ENCODE results near the gene HMOX1.

The HMOX1 gene

DNA sequence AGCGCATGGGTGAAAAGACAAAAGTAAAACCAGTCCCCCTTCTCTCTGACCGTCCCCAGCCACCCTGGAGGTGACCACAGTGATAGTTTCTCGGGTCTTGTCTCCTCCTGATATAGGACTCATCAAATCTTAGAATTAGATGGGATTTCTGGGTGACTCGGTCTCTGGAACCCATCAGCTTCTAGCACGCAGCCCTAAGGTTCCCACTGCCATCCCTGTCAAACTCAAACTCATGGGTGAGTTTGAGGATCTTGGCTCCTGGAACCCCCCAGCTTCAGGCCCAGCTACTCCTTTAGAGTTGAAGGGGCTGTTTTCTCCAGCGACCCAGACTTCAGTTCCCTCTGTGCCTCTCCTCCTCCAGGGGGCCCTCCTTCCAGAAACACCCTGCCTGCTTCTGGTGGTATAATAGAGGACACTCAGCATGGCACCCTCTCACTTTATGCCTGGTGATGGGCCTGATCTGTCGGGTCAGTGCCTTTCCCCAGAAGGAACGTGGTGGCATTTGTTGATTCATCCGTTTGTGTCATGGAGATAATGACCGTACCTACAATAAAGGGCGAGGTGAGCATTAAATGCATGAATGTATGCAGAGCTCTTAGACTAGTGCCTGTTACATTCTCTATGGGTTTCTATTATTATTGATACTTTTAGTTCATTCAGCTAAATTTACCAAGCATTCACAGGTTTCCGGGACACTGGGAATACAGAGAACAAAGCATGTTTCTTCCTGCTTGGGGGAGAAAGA, 50.8 kb downstream of the HMOX1 start:
- H3K4me3 ChIP-seq (ENCODE audit: low read length, poor library complexity, severe bottlenecking), result no peak overlapping the region
- H3K27me3 ChIP-seq (ENCODE audit: insufficient read depth, low read length, poor library complexity, severe bottlenecking), result no peaks in the 10 kb centered on the region
- H3K4me1 ChIP-seq (ENCODE audit: insufficient read depth, low read length, poor library complexity, severe bottlenecking), result no peaks in the 10 kb centered on the region
- peaks cover 6% of the 10 kb centered on the region; the same call in 1 of the 2 replicates for H3K9me3 ChIP-seq (ENCODE audit: insufficient read depth, low read depth, low read length)
- H3K79me2 ChIP-seq (ENCODE audit: insufficient read depth, low read length), result 0 out of 2 replicates have a peak, but pooled peaks cover 5% of the 10 kb centered on the region
- peaks cover 7% of the 10 kb centered on the region for H4K20me1 ChIP-seq (ENCODE audit: insufficient read depth, low read length, poor library complexity, severe bottlenecking)
- H3K9ac ChIP-seq (ENCODE audit: low read depth, low read length, poor library complexity, severe bottlenecking), result no peak overlapping the region
- no peak for TF ChIP-seq EZH2phosphoT487 (IDR thresholded peaks at IDR 0.05; ENCODE audit: borderline replicate concordance)
- TF ChIP-seq, protein P1, sequence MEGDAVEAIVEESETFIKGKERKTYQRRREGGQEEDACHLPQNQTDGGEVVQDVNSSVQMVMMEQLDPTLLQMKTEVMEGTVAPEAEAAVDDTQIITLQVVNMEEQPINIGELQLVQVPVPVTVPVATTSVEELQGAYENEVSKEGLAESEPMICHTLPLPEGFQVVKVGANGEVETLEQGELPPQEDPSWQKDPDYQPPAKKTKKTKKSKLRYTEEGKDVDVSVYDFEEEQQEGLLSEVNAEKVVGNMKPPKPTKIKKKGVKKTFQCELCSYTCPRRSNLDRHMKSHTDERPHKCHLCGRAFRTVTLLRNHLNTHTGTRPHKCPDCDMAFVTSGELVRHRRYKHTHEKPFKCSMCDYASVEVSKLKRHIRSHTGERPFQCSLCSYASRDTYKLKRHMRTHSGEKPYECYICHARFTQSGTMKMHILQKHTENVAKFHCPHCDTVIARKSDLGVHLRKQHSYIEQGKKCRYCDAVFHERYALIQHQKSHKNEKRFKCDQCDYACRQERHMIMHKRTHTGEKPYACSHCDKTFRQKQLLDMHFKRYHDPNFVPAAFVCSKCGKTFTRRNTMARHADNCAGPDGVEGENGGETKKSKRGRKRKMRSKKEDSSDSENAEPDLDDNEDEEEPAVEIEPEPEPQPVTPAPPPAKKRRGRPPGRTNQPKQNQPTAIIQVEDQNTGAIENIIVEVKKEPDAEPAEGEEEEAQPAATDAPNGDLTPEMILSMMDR (conservative IDR thresholded peaks at IDR 0.05; ENCODE audit: low read length), result no peak
- H3K9me2 ChIP-seq (replicated peaks; ENCODE audit: low read depth, low read length), result no peaks in the 10 kb centered on the region
- no peaks in the 10 kb centered on the region for H3F3A ChIP-seq (ENCODE audit: low read depth)
- no peak overlapping the region for H3K4me2 ChIP-seq (ENCODE audit: low read depth, low read length, poor library complexity, severe bottlenecking)
- no peak overlapping the region for H2AFZ ChIP-seq (ENCODE audit: low read length)
- H3K36me3 ChIP-seq (ENCODE audit: insufficient read depth, low read length), result peaks cover 45% of the 10 kb centered on the region

DNA sequence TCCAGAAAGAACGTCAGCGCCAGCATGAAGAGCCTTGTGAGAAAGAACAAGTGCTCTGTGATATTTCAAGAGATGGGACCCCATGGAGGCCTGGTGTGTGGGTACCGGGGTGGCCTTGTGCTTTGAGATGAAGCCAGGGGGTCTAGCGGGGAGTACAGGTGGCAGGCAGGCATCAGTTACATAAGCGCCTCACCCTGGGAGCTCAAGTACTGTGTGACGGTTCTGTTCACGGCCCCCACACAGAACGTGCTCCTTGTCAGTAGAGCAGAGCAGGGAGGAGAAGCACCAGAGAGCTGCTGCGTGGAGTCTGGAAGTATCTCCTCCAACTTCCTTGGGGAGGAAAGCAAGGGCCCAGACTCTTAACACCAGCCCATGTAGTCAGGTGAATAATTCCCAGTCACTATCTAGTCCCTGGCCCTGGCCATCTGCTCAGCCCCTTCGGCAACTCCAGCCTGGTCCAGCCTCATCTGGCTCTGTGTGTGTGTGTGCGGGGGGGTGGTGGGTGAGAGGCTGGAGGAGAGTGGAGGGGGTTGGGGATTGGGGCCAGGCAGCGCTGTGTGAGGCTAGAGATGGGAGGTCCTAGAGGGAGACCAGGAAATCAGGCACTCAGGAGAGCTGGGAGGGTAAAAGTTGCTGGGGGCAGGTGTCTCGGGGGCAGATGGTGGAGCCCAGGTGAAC, 51.5 kb downstream of the HMOX1 start:
- Histone ChIP-seq H3K9ac (ENCODE audit: low read depth, low read length, poor library complexity, severe bottlenecking) (no peak overlapping the region), H3K9me2 (replicated peaks; ENCODE audit: low read depth, low read length) (no peaks in the 10 kb centered on the region), H3K4me1 (ENCODE audit: insufficient read depth, low read length, poor library complexity, severe bottlenecking) (no peaks in the 10 kb centered on the region), H3K79me2 (ENCODE audit: insufficient read depth, low read length) (0 out of 2 replicates have a peak, but pooled peaks cover 5% of the 10 kb centered on the region), H4K20me1 (ENCODE audit: insufficient read depth, low read length, poor library complexity, severe bottlenecking) (peaks cover 7% of the 10 kb centered on the region), H3F3A (ENCODE audit: low read depth) (no peaks in the 10 kb centered on the region), H2AFZ (ENCODE audit: low read length) (no peak overlapping the region), H3K9me3 (ENCODE audit: insufficient read depth, low read depth, low read length) (peaks cover 6% of the 10 kb centered on the region; the same call in 1 of the 2 replicates), H3K4me3 (ENCODE audit: low read length, poor library complexity, severe bottlenecking) (no peak overlapping the region), H3K4me2 (ENCODE audit: low read depth, low read length, poor library complexity, severe bottlenecking) (no peak overlapping the region), H3K36me3 (ENCODE audit: insufficient read depth, low read length) (peaks cover 40% of the 10 kb centered on the region), H3K27me3 (ENCODE audit: insufficient read depth, low read length, poor library complexity, severe bottlenecking) (no peaks in the 10 kb centered on the region)
- TF ChIP-seq EZH2phosphoT487 (IDR thresholded peaks at IDR 0.05; ENCODE audit: borderline replicate concordance), result no peak
- TF ChIP-seq, protein P1 (conservative IDR thresholded peaks at IDR 0.05; ENCODE audit: low read length), result no peak

DNA sequence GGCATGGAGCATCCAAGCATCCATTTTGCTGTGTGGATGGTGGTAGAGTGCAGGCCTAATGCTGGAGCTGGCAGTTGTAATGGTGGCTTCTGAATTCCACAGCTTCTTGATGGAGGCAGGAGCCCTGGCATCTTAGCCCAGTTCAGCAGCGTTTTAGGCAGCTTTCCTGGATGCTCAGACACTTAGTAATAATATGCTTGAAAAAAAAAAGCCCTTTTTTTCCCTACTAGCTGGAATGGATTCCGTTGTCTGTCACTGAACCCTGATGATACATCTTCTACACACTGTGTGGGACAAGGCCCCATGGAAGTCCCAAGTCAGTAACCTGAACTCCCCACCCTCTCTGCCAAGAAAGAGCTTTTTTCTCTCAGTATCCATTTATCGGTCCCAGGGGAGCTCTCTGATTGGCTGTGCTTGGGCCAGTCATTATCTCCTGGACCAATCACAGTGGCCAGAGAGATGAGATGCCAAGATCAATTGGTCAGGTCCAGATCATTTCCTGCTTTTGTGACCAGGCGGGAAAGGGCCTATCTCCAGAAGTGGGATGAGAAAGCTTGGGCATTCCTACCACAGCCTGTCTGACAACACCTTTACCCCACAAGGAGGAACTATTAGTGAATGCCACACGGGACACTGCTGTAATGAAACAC, 53.3 kb downstream of the HMOX1 start:
- H3K9me2 ChIP-seq (replicated peaks; ENCODE audit: low read depth, low read length), result no peaks in the 10 kb centered on the region
- H3F3A ChIP-seq (ENCODE audit: low read depth), result no peaks in the 10 kb centered on the region
- TF ChIP-seq EZH2phosphoT487 (IDR thresholded peaks at IDR 0.05; ENCODE audit: borderline replicate concordance), result no peak
- TF ChIP-seq, protein P1 (conservative IDR thresholded peaks at IDR 0.05; ENCODE audit: low read length), result no peak
- peaks cover 35% of the 10 kb centered on the region for H3K36me3 ChIP-seq (ENCODE audit: insufficient read depth, low read length)
- peaks cover 7% of the 10 kb centered on the region for H4K20me1 ChIP-seq (ENCODE audit: insufficient read depth, low read length, poor library complexity, severe bottlenecking)
- H3K9me3 ChIP-seq (ENCODE audit: insufficient read depth, low read depth, low read length), result peaks cover 6% of the 10 kb centered on the region; the same call in 1 of the 2 replicates
- H3K9ac ChIP-seq (ENCODE audit: low read depth, low read length, poor library complexity, severe bottlenecking), result no peak overlapping the region
- no peak overlapping the region for H2AFZ ChIP-seq (ENCODE audit: low read length)
- H3K27me3 ChIP-seq (ENCODE audit: insufficient read depth, low read length, poor library complexity, severe bottlenecking), result no peaks in the 10 kb centered on the region
- H3K4me2 ChIP-seq (ENCODE audit: low read depth, low read length, poor library complexity, severe bottlenecking), result no peak overlapping the region
- H3K4me3 ChIP-seq (ENCODE audit: low read length, poor library complexity, severe bottlenecking), result no peak overlapping the region
- no peaks in the 10 kb centered on the region for H3K4me1 ChIP-seq (ENCODE audit: insufficient read depth, low read length, poor library complexity, severe bottlenecking)
- 0 out of 2 replicates have a peak, but pooled peaks cover 5% of the 10 kb centered on the region for H3K79me2 ChIP-seq (ENCODE audit: insufficient read depth, low read length)

Data from Loucy (cell line).